Measurements from ENCODE around the gene GNRH2.

- TF ChIP-seq, protein P1, sequence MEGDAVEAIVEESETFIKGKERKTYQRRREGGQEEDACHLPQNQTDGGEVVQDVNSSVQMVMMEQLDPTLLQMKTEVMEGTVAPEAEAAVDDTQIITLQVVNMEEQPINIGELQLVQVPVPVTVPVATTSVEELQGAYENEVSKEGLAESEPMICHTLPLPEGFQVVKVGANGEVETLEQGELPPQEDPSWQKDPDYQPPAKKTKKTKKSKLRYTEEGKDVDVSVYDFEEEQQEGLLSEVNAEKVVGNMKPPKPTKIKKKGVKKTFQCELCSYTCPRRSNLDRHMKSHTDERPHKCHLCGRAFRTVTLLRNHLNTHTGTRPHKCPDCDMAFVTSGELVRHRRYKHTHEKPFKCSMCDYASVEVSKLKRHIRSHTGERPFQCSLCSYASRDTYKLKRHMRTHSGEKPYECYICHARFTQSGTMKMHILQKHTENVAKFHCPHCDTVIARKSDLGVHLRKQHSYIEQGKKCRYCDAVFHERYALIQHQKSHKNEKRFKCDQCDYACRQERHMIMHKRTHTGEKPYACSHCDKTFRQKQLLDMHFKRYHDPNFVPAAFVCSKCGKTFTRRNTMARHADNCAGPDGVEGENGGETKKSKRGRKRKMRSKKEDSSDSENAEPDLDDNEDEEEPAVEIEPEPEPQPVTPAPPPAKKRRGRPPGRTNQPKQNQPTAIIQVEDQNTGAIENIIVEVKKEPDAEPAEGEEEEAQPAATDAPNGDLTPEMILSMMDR (IDR thresholded peaks at IDR 0.05; ENCODE audit: low read depth, low read length), result no peak
- TF ChIP-seq EZH2phosphoT487 (IDR thresholded peaks at IDR 0.05; ENCODE audit: low read depth), result no peak
Observed at GRCh38 chr20:3014662-3015061, 28.8 kb upstream of the GNRH2 start.
